IMR-90 (cell line): Measurements from ENCODE around the gene C1GALT1. TPM values are rescaled to one million over a fixed set of nuclear protein-coding genes. Genes with fewer than 3 reads are reported as not detected.

Experiments
- ATAC-seq: fragments of 200-7000 bp; cut with Tn5 transposase; 2 replicates; pipeline ENCODE4 v1.9.1; 2020; ENCODE audit warnings: low read depth, mild to moderate bottlenecking, moderate library complexity
- BruUV-seq: library from RNA; stranded (reverse); fragments of 400-500 nt; replicated peaks from 2 replicates; lab custom pipeline; 2021; lab: Mats Ljungman, UMichigan
- CTCF ChIA-PET: fragments of 300-600 bp; formaldehyde crosslinking; extraction: SDS; loops from one replicate; lab custom pipeline; 2021; ENCODE audit warnings: antibody characterized with exemption; lab: Yijun Ruan, JAX
- POLR2A ChIA-PET: fragments of 300-600 bp; sonication (Branson Sonifier 250); formaldehyde crosslinking; loops from one replicate; lab custom pipeline; 2022; ENCODE audit warnings: antibody characterized with exemption; ENCODE audit not compliant: unreplicated experiment; lab: Charles Lee
- DNase-seq: peaks from one replicate; pipeline ENCODE4 v3.0.0; 2013
- H2AFZ ChIP-seq: replicated peaks from 2 replicates; pipeline ENCODE3; 2013; ENCODE audit warnings: low read length, mild to moderate bottlenecking; ENCODE audit not compliant: poor library complexity
- H2AK5ac ChIP-seq: 2 replicates; pipeline ENCODE4 v1.6.1; 2013; ENCODE audit warnings: low read depth, low read length, inconsistent platforms
- H2AK9ac ChIP-seq: replicated peaks from 2 replicates; pipeline ENCODE3; 2013; ENCODE audit warnings: mild to moderate bottlenecking, low read depth, low read length, moderate library complexity; ENCODE audit not compliant: poor library complexity
- H2BK120ac ChIP-seq: 2 replicates; pipeline ENCODE4 v1.6.1; 2013; ENCODE audit warnings: low read depth, low read length, inconsistent platforms
- H2BK15ac ChIP-seq: 3 replicates; pipeline ENCODE4 v1.6.1; 2013; ENCODE audit warnings: low read depth, low read length, inconsistent platforms
- H2BK20ac ChIP-seq: 2 replicates; pipeline ENCODE4 v1.6.1; 2013; ENCODE audit warnings: low read depth, mild to moderate bottlenecking, inconsistent platforms, low read length, moderate library complexity
- H2BK5ac ChIP-seq: 2 replicates; pipeline ENCODE4 v1.6.1; 2013; ENCODE audit warnings: mild to moderate bottlenecking, low read depth, low read length, inconsistent platforms; ENCODE audit not compliant: poor library complexity, severe bottlenecking
- H3K14ac ChIP-seq: replicated peaks from 2 replicates; pipeline ENCODE4 v1.6.1; 2013; ENCODE audit warnings: low read depth, low read length, inconsistent platforms
- H3K18ac ChIP-seq: 2 replicates; pipeline ENCODE4 v1.6.1; 2013; ENCODE audit warnings: low read depth, low read length, control low read depth
- H3K23ac ChIP-seq: 2 replicates; pipeline ENCODE4 v1.6.1; 2013; ENCODE audit warnings: low read depth, low read length, inconsistent platforms
- H3K27ac ChIP-seq: 2 replicates; pipeline ENCODE4 v1.5.1; 2013; ENCODE audit warnings: mild to moderate bottlenecking, control low read depth, low read length; ENCODE audit not compliant: insufficient read depth
- H3K27me3 ChIP-seq: 2 replicates; pipeline ENCODE4 v1.6.1; 2013; ENCODE audit warnings: low read length; ENCODE audit not compliant: control insufficient read depth, insufficient read depth
- H3K36me3 ChIP-seq: 2 replicates; pipeline ENCODE4 v1.6.1; 2013; ENCODE audit warnings: low read length, mixed read lengths; ENCODE audit not compliant: control insufficient read depth, insufficient read depth
- H3K4ac ChIP-seq: 2 replicates; pipeline ENCODE4 v1.6.1; 2013; ENCODE audit warnings: low read depth, low read length, inconsistent platforms
- H3K4me1 ChIP-seq: 2 replicates; pipeline ENCODE4 v1.6.1; 2013; ENCODE audit warnings: low read length, mixed read lengths; ENCODE audit not compliant: control insufficient read depth, insufficient read depth
- H3K4me2 ChIP-seq: 2 replicates; pipeline ENCODE4 v1.6.1; 2013; ENCODE audit warnings: low read depth, mild to moderate bottlenecking, control low read depth, low read length, moderate library complexity
- H3K4me3 ChIP-seq: 2 replicates; pipeline ENCODE4 v1.5.1; 2013; ENCODE audit warnings: low read depth, mild to moderate bottlenecking, control low read depth, low read length, moderate library complexity; ENCODE audit not compliant: insufficient read depth
- H3K56ac ChIP-seq: 2 replicates; pipeline ENCODE4 v1.6.1; 2013; ENCODE audit warnings: low read length, inconsistent platforms; ENCODE audit not compliant: insufficient read depth; ENCODE audit errors: extremely low read depth
- H3K79me1 ChIP-seq, 2 experiments: 2 replicates each; pipeline ENCODE4 v1.6.1; 2013; ENCODE audit warnings: low read length in 2 of 2, inconsistent platforms in 1 of 2, low read depth in 1 of 2
- H3K9ac ChIP-seq: 2 replicates; pipeline ENCODE4 v1.6.1; 2013; ENCODE audit warnings: low read depth, low read length, control low read depth
- H3K9me1 ChIP-seq: 2 replicates; pipeline ENCODE4 v1.6.1; 2013; ENCODE audit warnings: low read length, inconsistent platforms; ENCODE audit not compliant: insufficient read depth
- H3K9me3 ChIP-seq: 2 replicates; pipeline ENCODE4 v1.6.1; 2013; ENCODE audit warnings: low read length; ENCODE audit not compliant: control insufficient read depth, insufficient read depth
- H4K20me1 ChIP-seq: 2 replicates; pipeline ENCODE4 v1.6.1; 2013; ENCODE audit warnings: low read length, inconsistent platforms; ENCODE audit not compliant: insufficient read depth
- H4K5ac ChIP-seq: 2 replicates; pipeline ENCODE4 v1.6.1; 2013; ENCODE audit warnings: mild to moderate bottlenecking, low read depth, low read length, control low read depth
- H4K8ac ChIP-seq, 2 experiments: 2 replicates each; pipeline ENCODE4 v1.6.1; 2013; ENCODE audit warnings: low read depth in 2 of 2, low read length in 2 of 2, control low read depth in 1 of 2, inconsistent platforms in 1 of 2
- H4K91ac ChIP-seq: 2 replicates; pipeline ENCODE4 v1.6.1; 2013; ENCODE audit warnings: low read depth, low read length, inconsistent platforms; ENCODE audit not compliant: insufficient read depth
- BHLHE40 ChIP-seq: fragments of 150-350 bp; IDR thresholded peaks from 2 replicates; pipeline ENCODE4 v1.6.1; 2016; ENCODE audit warnings: mild to moderate bottlenecking, low read depth, low read length
- CHD1 ChIP-seq: IDR thresholded peaks from 2 replicates; pipeline ENCODE4 v1.6.1; 2012; ENCODE audit warnings: low read depth, low read length, improper control_type of control experiment
- CTCF ChIP-seq: conservative IDR thresholded peaks from 2 replicates; pipeline ENCODE4 v1.5.1; 2012; ENCODE audit warnings: mild to moderate bottlenecking, low read depth, low read length, improper control_type of control experiment
- FOS ChIP-seq: fragments of 150-350 bp; IDR thresholded peaks from 2 replicates; pipeline ENCODE4 v1.6.1; 2016; ENCODE audit warnings: low read depth, low read length
- MAFK ChIP-seq: IDR thresholded peaks from 2 replicates; pipeline ENCODE4 v1.6.1; 2012; ENCODE audit warnings: low read depth, low read length, improper control_type of control experiment
- MXI1 ChIP-seq: IDR thresholded peaks from 2 replicates; pipeline ENCODE4 v1.6.1; 2012; ENCODE audit warnings: low read depth, mild to moderate bottlenecking, low read length, moderate library complexity, borderline replicate concordance
- NFE2L2 ChIP-seq: fragments of 150-350 bp; IDR thresholded peaks from 2 replicates; pipeline ENCODE4 v1.6.1; 2016; ENCODE audit warnings: low read depth, mild to moderate bottlenecking, low read length
- POLR2A ChIP-seq: IDR thresholded peaks from 2 replicates; pipeline ENCODE4 v1.6.1; 2012; ENCODE audit warnings: mild to moderate bottlenecking, low read depth, low read length
- RAD21 ChIP-seq: IDR thresholded peaks from 2 replicates; pipeline ENCODE4 v1.6.1; 2012; ENCODE audit warnings: low read length, improper control_type of control experiment
- WGBS, 2 experiments: methylation state at CpG; one replicate each; pipeline versions ENCODE4 v1.1.5 to v1.1.7; 2013; ENCODE audit warnings: missing lambda C conversion rate in 2 of 2; ENCODE audit not compliant: insufficient read length in 1 of 2; ENCODE audit errors: extremely low coverage in 2 of 2; 5-methylcytosine and 5-hydroxymethylcytosine counted together
- dilution Hi-C: fragments of 300-500 bp; cut with HindIII; formaldehyde crosslinking; loops from one replicate; pipeline ENCODE4 v1.14.3; 2018; ENCODE audit warnings: low sequenced_read_pairs; ENCODE audit not compliant: unreplicated experiment
- in situ Hi-C: fragments of 300-500 bp; cut with MboI; formaldehyde crosslinking; loops from 3 replicates; pipeline ENCODE4 v1.14.3; 2019; ENCODE audit warnings: low sequenced_read_pairs, inconsistent platforms, mixed read lengths
- intact Hi-C: fragments of 100-400 bp; cut with micrococcal nuclease; formaldehyde crosslinking; loops from 2 replicates; pipeline ENCODE4 v1.10.0; 2022
- polyA plus RNA-seq, 3 experiments: library from polyadenylated mRNA; depleted of rRNA; stranded (reverse); fragments of >200 nt; gene quantifications; 2 replicates each; pipeline ENCODE4 v1.2.3, GENCODE V29; 2012; ENCODE audit warnings: low replicate concordance in 1 of 3
- total RNA-seq: library from RNA; depleted of rRNA; stranded (reverse); fragments of >200 nt; gene quantifications from 2 replicates; pipeline ENCODE4 v1.2.3, GENCODE V29; 2012
- TF ChIP-seq, protein P1 (sequence below): fragments of 150-350 bp; IDR thresholded peaks from 2 replicates; pipeline ENCODE4 v1.6.1; 2017; ENCODE audit warnings: mild to moderate bottlenecking, antibody characterized with exemption, low read length, low read depth

The C1GALT1 gene
- total and polyA plus RNA-seq, 2 of the 4 experiments (the other 2 are of a cell fraction), result 11.6 to 12.2 TPM

DNA sequence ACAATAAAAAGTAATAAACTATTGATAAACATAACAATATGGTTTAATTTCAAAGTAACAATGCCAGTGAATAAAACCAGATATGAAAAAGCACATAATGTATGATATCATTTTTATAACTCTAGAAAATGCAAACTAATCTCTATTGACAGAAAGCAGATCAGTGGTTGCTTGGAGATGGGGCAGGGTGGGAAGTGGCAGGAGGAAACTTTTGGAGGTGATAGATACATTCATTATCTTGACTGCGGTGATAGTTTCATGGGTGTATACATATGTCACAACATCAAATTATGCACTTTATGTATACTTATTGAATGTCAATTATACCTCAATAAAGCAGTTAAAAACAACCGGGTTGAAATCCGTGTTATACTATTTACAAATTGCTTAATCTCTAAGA lies 16.0 kb upstream of the C1GALT1 start:
- H3K9ac ChIP-seq, result no peak overlapping the region
- intact Hi-C loops (no loop called here), in situ Hi-C loops (no loop called here), dilution Hi-C loops (no loop called here)
- no peak overlapping the region for H3K18ac ChIP-seq
- DNase-seq (no peak), ATAC-seq (no peak)
- no peak overlapping the region for H3K4me3 ChIP-seq
- H2BK120ac ChIP-seq, result no peak overlapping the region
- ChIA-PET POLR2A (no interaction called here), CTCF (no interaction called here)
- H3K56ac ChIP-seq, result no peak overlapping the region
- no peak overlapping the region for H3K27ac ChIP-seq
- H3K14ac ChIP-seq, result no peak overlapping the region
- TF ChIP-seq FOS, result no peak
- TF ChIP-seq CTCF, result no peak
- no peak for TF ChIP-seq NFE2L2
- TF ChIP-seq, protein P1, sequence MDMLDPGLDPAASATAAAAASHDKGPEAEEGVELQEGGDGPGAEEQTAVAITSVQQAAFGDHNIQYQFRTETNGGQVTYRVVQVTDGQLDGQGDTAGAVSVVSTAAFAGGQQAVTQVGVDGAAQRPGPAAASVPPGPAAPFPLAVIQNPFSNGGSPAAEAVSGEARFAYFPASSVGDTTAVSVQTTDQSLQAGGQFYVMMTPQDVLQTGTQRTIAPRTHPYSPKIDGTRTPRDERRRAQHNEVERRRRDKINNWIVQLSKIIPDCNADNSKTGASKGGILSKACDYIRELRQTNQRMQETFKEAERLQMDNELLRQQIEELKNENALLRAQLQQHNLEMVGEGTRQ, result no peak
- no peak for TF ChIP-seq BHLHE40
- TF ChIP-seq CHD1, result no peak
- no peak for TF ChIP-seq MAFK
- no peak for TF ChIP-seq RAD21
- TF ChIP-seq POLR2A, result no peak
- TF ChIP-seq MXI1, result no peak
- no peaks in the 10 kb centered on the region for H3K79me1 ChIP-seq
- H3K27me3 ChIP-seq, result no peaks in the 10 kb centered on the region
- no peak overlapping the region for H2AK9ac ChIP-seq
- no peaks in the 10 kb centered on the region for H3K9me3 ChIP-seq
- no peak overlapping the region for H2AK5ac ChIP-seq
- H3K4me1 ChIP-seq, result no peaks in the 10 kb centered on the region
- H4K8ac ChIP-seq, result no peak overlapping the region
- no peak overlapping the region for H3K4ac ChIP-seq
- no peak overlapping the region for H2BK5ac ChIP-seq
- no peaks in the 10 kb centered on the region for H4K20me1 ChIP-seq
- no peak overlapping the region for H2BK20ac ChIP-seq
- no peak overlapping the region for H2AFZ ChIP-seq
- no peak overlapping the region for H4K5ac ChIP-seq
- no CpG with 5 or more reads among the region's 3 CpGs for WGBS, 2 experiments
- no TSS peak for BruUV-seq
- no peak overlapping the region for H2BK15ac ChIP-seq
- no peaks in the 10 kb centered on the region for H3K9me1 ChIP-seq
- H4K91ac ChIP-seq, result no peak overlapping the region
- H3K23ac ChIP-seq, result no peak overlapping the region
- no peak overlapping the region for H3K4me2 ChIP-seq
- no peaks in the 10 kb centered on the region for H3K36me3 ChIP-seq
